ENCODE results near the gene PRKAG3.
"Not testable (repeated sequence)": the region's sequence is repeated elsewhere in the genome, so short reads cannot be mapped to it uniquely, and the experiment has no call there.

PRKAG3 gene

DNA sequence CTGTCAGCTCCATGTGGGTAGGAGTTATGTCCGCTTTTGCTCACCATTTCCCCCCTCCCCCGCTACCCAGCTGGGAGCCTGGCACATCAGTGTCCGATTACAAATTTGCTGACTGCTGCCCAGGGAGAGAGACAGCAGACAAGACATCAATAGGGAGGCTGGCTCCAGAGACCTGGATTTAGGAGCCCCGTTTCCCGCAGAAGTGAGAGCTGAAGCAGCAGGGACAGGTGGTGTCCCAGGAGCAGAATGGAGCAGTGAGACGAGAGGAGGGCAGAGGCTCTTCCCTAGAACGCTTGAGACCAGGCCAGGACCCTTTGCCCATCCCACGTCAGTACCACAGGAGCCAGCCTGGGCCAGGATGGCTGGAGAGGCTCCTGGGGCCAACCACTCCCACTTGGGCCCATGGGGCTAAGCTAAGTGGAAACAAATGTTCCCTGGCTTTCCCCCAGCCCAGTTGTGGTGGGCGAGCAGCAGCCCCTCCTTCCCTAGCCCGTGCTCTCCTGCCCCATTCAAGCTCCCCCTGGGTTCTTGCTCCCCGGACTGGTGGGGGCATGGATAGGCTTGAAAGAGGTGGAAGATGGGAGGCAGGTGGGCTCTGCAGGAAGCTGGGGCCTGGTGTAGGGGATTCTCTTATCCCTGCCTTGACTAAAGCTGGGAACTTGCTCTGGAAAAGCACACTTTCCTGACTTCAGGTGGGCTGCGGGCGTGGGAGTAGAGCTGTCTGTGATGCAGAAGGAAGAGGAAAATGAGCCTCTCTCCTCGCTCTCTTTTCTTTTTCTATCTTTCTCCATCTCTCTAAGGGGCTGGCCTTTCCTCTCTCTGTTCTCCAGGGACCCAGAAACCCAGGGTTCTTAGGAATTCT, 23.9 kb upstream of the PRKAG3 start:
- 70 to 76% methylated on average over 6 to 7 of the region's 14 CpGs for WGBS, 2 experiments (ENCODE audit: insufficient coverage in 2 of 2)

DNA sequence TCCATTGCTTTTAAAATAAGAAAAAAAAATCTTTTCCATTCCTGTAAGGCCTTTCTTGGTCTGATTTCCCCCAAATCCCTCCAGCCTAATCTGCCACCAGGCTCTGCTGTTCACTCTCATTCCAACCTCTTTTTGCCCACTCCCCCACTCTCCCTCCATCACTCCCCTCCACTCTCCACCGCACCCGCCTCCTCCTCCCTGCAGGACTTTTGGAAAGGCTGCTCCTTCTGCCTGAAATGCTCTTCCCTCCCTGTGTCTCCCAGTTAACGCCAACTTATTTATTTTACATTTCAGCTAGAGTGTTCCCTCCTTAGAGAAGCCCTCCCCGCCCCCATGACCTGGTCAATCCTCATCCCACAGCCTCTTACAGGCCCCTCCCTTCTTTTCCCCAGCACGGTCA, 23.3 kb upstream of the PRKAG3 start:
- Histone ChIP-seq H3K27ac (ENCODE audit: low read depth, low read length, severe bottlenecking) (no peak overlapping the region), H3K4me1 (ENCODE audit: control insufficient read depth, insufficient read depth, low read length, poor library complexity, severe bottlenecking) (peaks cover 19% of the 10 kb centered on the region), H3K4me3 (ENCODE audit: extremely low read depth, insufficient read depth, low read length, poor library complexity, severe bottlenecking) (no peak overlapping the region), H3K9me3 (ENCODE audit: control insufficient read depth, low read length) (no peaks in the 10 kb centered on the region), H3K36me3 (ENCODE audit: control insufficient read depth, insufficient read depth, low read length) (no peaks in the 10 kb centered on the region)
- WGBS, 2 experiments (ENCODE audit: insufficient coverage in 2 of 2) = 83 to 85% methylated on average over 2 of the region's 5 CpGs

More for the DNA sequence above, 23.9 kb upstream of the PRKAG3 start:
- Histone ChIP-seq H3K27ac (ENCODE audit: low read depth, low read length, severe bottlenecking) (no peak overlapping the region), H3K9me3 (ENCODE audit: control insufficient read depth, low read length) (no peaks in the 10 kb centered on the region), H3K4me3 (ENCODE audit: extremely low read depth, insufficient read depth, low read length, poor library complexity, severe bottlenecking) (no peak overlapping the region), H3K4me1 (ENCODE audit: control insufficient read depth, insufficient read depth, low read length, poor library complexity, severe bottlenecking) (peaks cover 22% of the 10 kb centered on the region), H3K36me3 (ENCODE audit: control insufficient read depth, insufficient read depth, low read length) (no peaks in the 10 kb centered on the region)

- Histone ChIP-seq H3K4me1 (ENCODE audit: control insufficient read depth, insufficient read depth, low read length, poor library complexity, severe bottlenecking) (peaks cover 19% of the 10 kb centered on the region), H3K9me3 (ENCODE audit: control insufficient read depth, low read length) (no peaks in the 10 kb centered on the region), H3K27ac (ENCODE audit: low read depth, low read length, severe bottlenecking) (no peak overlapping the region), H3K4me3 (ENCODE audit: extremely low read depth, insufficient read depth, low read length, poor library complexity, severe bottlenecking) (no peak overlapping the region), H3K36me3 (ENCODE audit: control insufficient read depth, insufficient read depth, low read length) (no peaks in the 10 kb centered on the region)
- 67 to 77% methylated on average over 5 of the region's 5 CpGs for WGBS, 2 experiments (ENCODE audit: insufficient coverage in 2 of 2)
Observed at GRCh38 chr2:218853766-218854165, 22.2 kb upstream of the PRKAG3 start.

DNA sequence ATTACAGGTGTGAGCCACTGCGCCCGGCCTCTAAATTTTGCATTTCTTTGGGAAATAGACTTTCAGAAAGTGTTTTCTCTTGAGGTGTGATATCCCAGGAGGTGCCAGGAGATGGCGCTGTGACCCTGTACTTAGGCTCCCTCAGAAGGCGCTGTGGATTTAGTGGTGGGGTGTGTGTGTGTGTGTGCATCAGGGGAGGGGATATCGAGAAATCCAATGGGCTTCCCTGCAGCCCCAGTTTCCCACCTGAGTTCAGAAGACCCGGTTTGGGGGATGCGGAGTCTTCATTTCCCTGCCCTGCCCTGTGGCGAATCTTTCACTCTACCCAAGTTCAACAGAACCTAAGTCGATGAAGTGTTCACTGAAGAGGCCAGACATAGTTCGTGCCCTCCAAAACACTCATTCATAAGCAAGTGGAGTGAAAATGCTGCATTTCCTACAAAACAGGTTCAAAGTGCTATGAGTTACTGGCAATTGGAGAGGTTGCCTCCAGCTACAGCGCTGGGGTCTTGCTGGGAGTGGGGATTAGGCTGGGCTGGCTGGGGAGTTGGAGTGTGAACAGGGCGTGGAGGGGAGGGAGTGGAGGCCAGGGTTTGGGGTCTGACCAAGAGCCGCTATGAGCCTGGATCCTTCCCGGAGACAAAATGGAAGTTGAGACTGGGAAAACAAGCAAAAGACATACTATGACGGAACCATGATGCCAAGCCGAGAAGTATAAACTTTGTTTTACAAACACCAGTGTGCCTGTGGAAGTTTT, 21.5 kb upstream of the PRKAG3 start:
- Histone ChIP-seq H3K4me1 (ENCODE audit: control insufficient read depth, insufficient read depth, low read length, poor library complexity, severe bottlenecking) (peaks cover 19% of the 10 kb centered on the region), H3K4me3 (ENCODE audit: extremely low read depth, insufficient read depth, low read length, poor library complexity, severe bottlenecking) (no peak overlapping the region), H3K9me3 (ENCODE audit: control insufficient read depth, low read length) (no peaks in the 10 kb centered on the region), H3K36me3 (ENCODE audit: control insufficient read depth, insufficient read depth, low read length) (no peaks in the 10 kb centered on the region), H3K27ac (ENCODE audit: low read depth, low read length, severe bottlenecking) (no peak overlapping the region)
- WGBS, 2 experiments (ENCODE audit: insufficient coverage in 2 of 2) = 45 to 51% methylated on average over 10 to 15 of the region's 16 CpGs

- Histone ChIP-seq H3K9me3 (ENCODE audit: control insufficient read depth, low read length) (no peaks in the 10 kb centered on the region), H3K4me1 (ENCODE audit: control insufficient read depth, insufficient read depth, low read length, poor library complexity, severe bottlenecking) (peaks cover 7% of the 10 kb centered on the region), H3K4me3 (ENCODE audit: extremely low read depth, insufficient read depth, low read length, poor library complexity, severe bottlenecking) (no peak overlapping the region), H3K36me3 (ENCODE audit: control insufficient read depth, insufficient read depth, low read length) (no peaks in the 10 kb centered on the region), H3K27ac (ENCODE audit: low read depth, low read length, severe bottlenecking) (no peak overlapping the region)
- WGBS, 2 experiments (ENCODE audit: insufficient coverage in 2 of 2) = 64 to 75% methylated on average over 2 of the region's 3 CpGs
Observed at GRCh38 chr2:218851286-218851685, 19.7 kb upstream of the PRKAG3 start.

GRCh38 chr2:218850796-218851195, 19.2 kb upstream of the PRKAG3 start:
- Histone ChIP-seq H3K27ac (ENCODE audit: low read depth, low read length, severe bottlenecking) (no peak overlapping the region), H3K4me1 (ENCODE audit: control insufficient read depth, insufficient read depth, low read length, poor library complexity, severe bottlenecking) (peaks cover 2% of the 10 kb centered on the region), H3K4me3 (ENCODE audit: extremely low read depth, insufficient read depth, low read length, poor library complexity, severe bottlenecking) (no peak overlapping the region), H3K36me3 (ENCODE audit: control insufficient read depth, insufficient read depth, low read length) (no peaks in the 10 kb centered on the region), H3K9me3 (ENCODE audit: control insufficient read depth, low read length) (no peaks in the 10 kb centered on the region)
- WGBS, 2 experiments (ENCODE audit: insufficient coverage in 2 of 2) = 73 to 100% methylated on average over 1 to 2 of the region's 2 CpGs

DNA sequence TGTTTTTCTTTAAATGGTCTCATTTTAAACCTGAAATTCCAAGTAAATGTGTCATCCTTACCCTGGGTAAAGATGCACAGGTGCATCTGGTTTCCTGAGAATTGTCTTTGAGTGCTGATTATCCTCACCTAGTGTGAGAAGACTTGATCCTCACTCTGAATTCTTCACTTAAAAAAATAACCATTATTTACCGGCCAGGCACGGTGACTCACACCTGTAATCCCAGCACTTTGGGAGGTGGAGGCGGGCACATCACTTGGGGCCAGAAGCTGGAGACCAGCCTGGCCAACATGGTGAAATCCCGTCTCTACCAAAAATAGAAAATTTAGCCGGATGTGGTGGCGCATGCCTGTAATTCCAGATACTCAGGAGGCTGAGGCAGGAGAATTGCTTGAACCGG, 18.1 kb upstream of the PRKAG3 start:
- 69% methylated on average over 7 of the region's 7 CpGs for WGBS, 2 experiments (ENCODE audit: insufficient coverage in 2 of 2)
- Histone ChIP-seq H3K4me1 (ENCODE audit: control insufficient read depth, insufficient read depth, low read length, poor library complexity, severe bottlenecking) (no peaks in the 10 kb centered on the region), H3K4me3 (ENCODE audit: extremely low read depth, insufficient read depth, low read length, poor library complexity, severe bottlenecking) (no peak overlapping the region), H3K27ac (ENCODE audit: low read depth, low read length, severe bottlenecking) (no peak overlapping the region), H3K9me3 (ENCODE audit: control insufficient read depth, low read length) (no peaks in the 10 kb centered on the region), H3K36me3 (ENCODE audit: control insufficient read depth, insufficient read depth, low read length) (no peaks in the 10 kb centered on the region)

- not testable (repeated sequence) for H3K9me3 ChIP-seq (ENCODE audit: control insufficient read depth, low read length); H3K27ac ChIP-seq (ENCODE audit: low read depth, low read length, severe bottlenecking); H3K36me3 ChIP-seq (ENCODE audit: control insufficient read depth, insufficient read depth, low read length); H3K4me3 ChIP-seq (ENCODE audit: extremely low read depth, insufficient read depth, low read length, poor library complexity, severe bottlenecking); H3K4me1 ChIP-seq (ENCODE audit: control insufficient read depth, insufficient read depth, low read length, poor library complexity, severe bottlenecking)
- WGBS, 2 experiments (ENCODE audit: insufficient coverage in 2 of 2) = 84 to 100% methylated on average over 2 to 4 of the region's 18 CpGs
Observed at GRCh38 chr2:218846963-218847362, 15.4 kb upstream of the PRKAG3 start.

DNA sequence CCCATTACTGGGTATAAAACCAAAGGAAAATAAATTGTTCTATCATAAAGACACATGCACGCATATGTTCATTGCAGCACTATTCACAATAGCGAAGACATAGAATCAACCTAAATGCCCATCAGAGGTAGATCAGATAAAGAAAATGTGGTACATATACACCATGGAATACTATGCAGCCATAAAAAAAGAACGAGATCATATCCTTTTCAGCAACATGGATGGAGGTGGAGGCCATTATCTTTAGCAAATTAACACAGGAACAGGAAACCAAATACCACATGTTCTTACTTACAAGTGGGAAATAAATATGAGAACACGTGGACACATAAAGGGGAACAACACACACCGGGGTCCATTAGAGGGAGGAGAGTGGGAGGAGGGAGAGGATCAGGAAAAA, 12.7 kb upstream of the PRKAG3 start:
- not testable (repeated sequence) for H3K4me1 ChIP-seq (ENCODE audit: control insufficient read depth, insufficient read depth, low read length, poor library complexity, severe bottlenecking); H3K9me3 ChIP-seq (ENCODE audit: control insufficient read depth, low read length); H3K4me3 ChIP-seq (ENCODE audit: extremely low read depth, insufficient read depth, low read length, poor library complexity, severe bottlenecking); H3K27ac ChIP-seq (ENCODE audit: low read depth, low read length, severe bottlenecking); H3K36me3 ChIP-seq (ENCODE audit: control insufficient read depth, insufficient read depth, low read length)
- 100% methylated on average over 2 of the region's 5 CpGs; no CpG with 5 or more reads in 1 of the 2 experiments for WGBS, 2 experiments (ENCODE audit: insufficient coverage in 2 of 2)

- no CpG with 5 or more reads among the region's 1 CpG for WGBS, 2 experiments (ENCODE audit: insufficient coverage in 2 of 2)
- Histone ChIP-seq H3K9me3 (ENCODE audit: control insufficient read depth, low read length) (no peaks in the 10 kb centered on the region), H3K4me3 (ENCODE audit: extremely low read depth, insufficient read depth, low read length, poor library complexity, severe bottlenecking) (no peak overlapping the region), H3K4me1 (ENCODE audit: control insufficient read depth, insufficient read depth, low read length, poor library complexity, severe bottlenecking) (peaks cover 5% of the 10 kb centered on the region), H3K27ac (ENCODE audit: low read depth, low read length, severe bottlenecking) (no peak overlapping the region), H3K36me3 (ENCODE audit: control insufficient read depth, insufficient read depth, low read length) (no peaks in the 10 kb centered on the region)
Observed at GRCh38 chr2:218839888-218840287, 8.3 kb upstream of the PRKAG3 start.

GRCh38 chr2:218839430-218839829, 7.8 kb upstream of the PRKAG3 start:
- WGBS, 2 experiments (ENCODE audit: insufficient coverage in 2 of 2) = 73 to 90% methylated on average over 4 of the region's 4 CpGs
- Histone ChIP-seq H3K27ac (ENCODE audit: low read depth, low read length, severe bottlenecking) (no peak overlapping the region), H3K9me3 (ENCODE audit: control insufficient read depth, low read length) (no peaks in the 10 kb centered on the region), H3K4me1 (ENCODE audit: control insufficient read depth, insufficient read depth, low read length, poor library complexity, severe bottlenecking) (peaks cover 5% of the 10 kb centered on the region), H3K4me3 (ENCODE audit: extremely low read depth, insufficient read depth, low read length, poor library complexity, severe bottlenecking) (no peak overlapping the region), H3K36me3 (ENCODE audit: control insufficient read depth, insufficient read depth, low read length) (no peaks in the 10 kb centered on the region)

Measured in mesodermal cell (in vitro differentiated cells).